Testis (tissue), 5 donors: ENCODE measurements around the gene ADAMTS15. TPM values are rescaled to one million over a fixed set of nuclear protein-coding genes. Genes with fewer than 3 reads are reported as not detected.

Source experiments
- DNase-seq: peaks from one replicate; pipeline ENCODE4 v3.0.0-alpha.2; 2019
- H3K27ac ChIP-seq, 2 donors: fragments of 200-600 bp; sonication (generic); one replicate each; pipeline ENCODE4 v1.5.1; 2019
- H3K27me3 ChIP-seq: fragments of 200-600 bp; sonication (generic); one replicate; pipeline ENCODE4 v1.5.1; 2019
- H3K36me3 ChIP-seq: fragments of 200-600 bp; sonication (generic); one replicate; pipeline ENCODE4 v1.5.1; 2017; ENCODE audit warnings: low read depth; ENCODE audit errors: missing control alignments
- H3K4me1 ChIP-seq: fragments of 200-600 bp; sonication (generic); one replicate; pipeline ENCODE4 v1.5.1; 2019
- H3K4me3 ChIP-seq, 2 donors: fragments of 200-600 bp; sonication (generic); one replicate each; pipeline ENCODE4 v1.5.1; 2017 to 2019
- H3K9me3 ChIP-seq: fragments of 200-600 bp; sonication (generic); one replicate; pipeline ENCODE4 v1.5.1; 2017
- CTCF ChIP-seq, 3 experiments: fragments of 450-650 bp in 2 of 3; fragments of 200-600 bp in 1 of 3; sonication (generic) in 1 of 3; IDR thresholded peaks; one replicate each; pipeline ENCODE4 v1.5.1; 2016 to 2019; ENCODE audit warnings: antibody characterized with exemption in 3 of 3, mild to moderate bottlenecking in 2 of 3, moderate library complexity in 1 of 3
- POLR2A ChIP-seq: fragments of 450-650 bp; IDR thresholded peaks from one replicate; pipeline ENCODE4 v1.6.1; 2017; ENCODE audit warnings: antibody characterized with exemption, mild to moderate bottlenecking, moderate library complexity
- WGBS, 2 donors: methylation state at CpG; one replicate each; pipeline ENCODE4 v1.1.5; 2018; 5-methylcytosine and 5-hydroxymethylcytosine counted together
- intact Hi-C: fragments of 100-400 bp; cut with DNase I; formaldehyde crosslinking; loops from one replicate; pipeline ENCODE4 v1.15.1; 2023; ENCODE audit warnings: low total_unique reads
- long read RNA-seq, 2 donors: transcript quantifications; one replicate each; lab custom pipeline, GENCODE V29; 2026
- polyA plus RNA-seq: library from polyadenylated mRNA; stranded (reverse); fragments of 350-450 nt; fragmentation: Illumina TruSeq; extraction: RNeasy Lipid Tissue Mini Kit (QIAGEN cat#74804); gene quantifications from one replicate; pipeline ENCODE4 v1.2.3, GENCODE V29; 2014; ENCODE audit warnings: low read depth, low replicate concordance; ENCODE audit not compliant: insufficient read depth
- total RNA-seq, 2 donors: library from RNA; depleted of rRNA; stranded (reverse); fragments of >200 nt; gene quantifications; one replicate each; pipeline ENCODE4 v1.2.3, GENCODE V29; 2016

Gene ADAMTS15
- 1 to 10 TPM; 2.7 to 2.8 TPM for total RNA-seq
- polyA plus RNA-seq, result 5.7 TPM
- long read RNA-seq, donor 1, result 0 reads
- long read RNA-seq, donor 2, result 0 reads

GRCh38 chr11:130448416-130449309 lies at the start of gene ADAMTS15:
TSS of gene ADAMTS15 (plus strand) at chr11:130448645. CDS start at chr11:130448974, 329 bp downstream.
- peak; percentile 75 for DNase-seq
- TF ChIP-seq CTCF (IDR thresholded peaks at IDR 0.05), result no peak
- no peak for TF ChIP-seq POLR2A
- Histone ChIP-seq H3K4me1 (peaks cover 12% of the 10 kb centered on the region), H3K27me3 (no peaks in the 10 kb centered on the region), H3K4me3 (peak within 1 kb of the TSS; percentile 56 to 64), H3K27ac (peak within 1 kb of the TSS in 1 of 2 donors; percentile 8), H3K9me3 (no peaks in the 10 kb centered on the region), H3K36me3 (no peaks in the 10 kb centered on the region)
- intact Hi-C loops, result no loop called here
- WGBS, 2 donors, result 0 to 1% methylated on average over 2 to 69 of the region's 75 CpGs

GRCh38 chr11:130399196-130399595 lies 49.2 kb upstream of the ADAMTS15 start:
- intact Hi-C loops, result no loop called here
- 89 to 92% methylated on average over 2 of the region's 2 CpGs for WGBS, 2 donors
- TF ChIP-seq CTCF (IDR thresholded peaks at IDR 0.05) (no peak), POLR2A (no peak)

GRCh38 chr11:130400781-130401483 lies 47.5 kb upstream of the ADAMTS15 start:
- intact Hi-C loops, result no loop called here
- 46 to 49% methylated on average over 13 of the region's 13 CpGs for WGBS, 2 donors
- DNase-seq, result peak; percentile 26
- Histone ChIP-seq H3K9me3 (no peaks in the 10 kb centered on the region), H3K4me1 (no peaks in the 10 kb centered on the region), H3K4me3 (no peak overlapping the region), H3K36me3 (no peaks in the 10 kb centered on the region), H3K27me3 (no peaks in the 10 kb centered on the region), H3K27ac (no peak overlapping the region)
- TF ChIP-seq POLR2A, result no peak
- TF ChIP-seq CTCF (IDR thresholded peaks at IDR 0.05), result no peak

More at GRCh38 chr11:130399196-130399595, 49.2 kb upstream of the ADAMTS15 start:
- no peaks in the 10 kb centered on the region for H3K4me1 ChIP-seq
- H3K4me3 ChIP-seq, result no peak overlapping the region
- no peak overlapping the region for H3K27ac ChIP-seq
- no peaks in the 10 kb centered on the region for H3K27me3 ChIP-seq
- DNase-seq, result no peak
- H3K36me3 ChIP-seq, result no peaks in the 10 kb centered on the region
- H3K9me3 ChIP-seq, result no peaks in the 10 kb centered on the region

- no peaks in the 10 kb centered on the region for H3K4me1 ChIP-seq
- no peaks in the 10 kb centered on the region for H3K27me3 ChIP-seq
- H3K9me3 ChIP-seq, result no peaks in the 10 kb centered on the region
- TF ChIP-seq POLR2A (no peak), CTCF (IDR thresholded peaks at IDR 0.05) (no peak)
- H3K36me3 ChIP-seq, result no peaks in the 10 kb centered on the region
- H3K4me3 ChIP-seq, result no peak overlapping the region
- intact Hi-C loops, result no loop called here
- H3K27ac ChIP-seq, result no peak overlapping the region
- no peak for DNase-seq
- WGBS, 2 donors, result 69 to 71% methylated on average over 2 of the region's 2 CpGs
Observed at GRCh38 chr11:130402570-130402969, 45.9 kb upstream of the ADAMTS15 start.
